HG03354 (cell line): ENCODE measurements around the gene FAM98A.

Experiments
- ATAC-seq: cut with Tn5 transposase; IDR thresholded peaks from one replicate; pipeline ENCODE4 v1.9.1; 2021; ENCODE audit warnings: mild to moderate bottlenecking; ENCODE audit not compliant: unreplicated experiment, poor library complexity, severe bottlenecking

Gene FAM98A

DNA sequence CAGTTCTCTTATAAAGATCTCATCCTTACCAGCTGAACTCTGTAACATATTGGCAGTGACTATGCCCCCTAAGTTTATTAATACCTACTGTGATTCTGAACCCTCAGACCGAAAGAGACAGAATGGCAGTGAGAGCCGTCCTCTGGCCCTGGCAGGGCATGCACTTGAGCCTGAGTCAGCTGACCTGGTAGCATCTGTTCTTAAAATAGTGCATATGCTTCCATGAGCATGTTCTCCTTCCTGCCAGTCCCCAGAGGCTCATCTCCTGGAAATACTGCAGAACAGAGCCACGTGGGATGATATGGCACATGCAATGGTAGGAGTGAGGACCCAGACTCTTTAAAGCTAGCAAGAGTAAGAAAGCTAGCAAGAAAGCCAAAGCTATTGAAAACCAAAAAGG lies 63.7 kb downstream of the FAM98A start:
- ATAC-seq, result no peak
